IMR-90 (cell line): ENCODE results near the gene DCP2. TPM values are rescaled to one million over a fixed set of nuclear protein-coding genes. Genes with fewer than 3 reads are reported as not detected.

Experiments
- ATAC-seq: fragments of 200-7000 bp; cut with Tn5 transposase; 2 replicates; pipeline ENCODE4 v1.9.1; 2020; ENCODE audit warnings: low read depth, mild to moderate bottlenecking, moderate library complexity
- BruUV-seq: library from RNA; stranded (reverse); fragments of 400-500 nt; replicated peaks from 2 replicates; lab custom pipeline; 2021; lab: Mats Ljungman, UMichigan
- CTCF ChIA-PET: fragments of 300-600 bp; formaldehyde crosslinking; extraction: SDS; loops from one replicate; lab custom pipeline; 2021; ENCODE audit warnings: antibody characterized with exemption; lab: Yijun Ruan, JAX
- POLR2A ChIA-PET: fragments of 300-600 bp; sonication (Branson Sonifier 250); formaldehyde crosslinking; loops from one replicate; lab custom pipeline; 2022; ENCODE audit warnings: antibody characterized with exemption; ENCODE audit not compliant: unreplicated experiment; lab: Charles Lee
- DNase-seq: peaks from one replicate; pipeline ENCODE4 v3.0.0; 2013
- H2AFZ ChIP-seq: replicated peaks from 2 replicates; pipeline ENCODE3; 2013; ENCODE audit warnings: low read length, mild to moderate bottlenecking; ENCODE audit not compliant: poor library complexity
- H2AK5ac ChIP-seq: 2 replicates; pipeline ENCODE4 v1.6.1; 2013; ENCODE audit warnings: low read depth, low read length, inconsistent platforms
- H2AK9ac ChIP-seq: replicated peaks from 2 replicates; pipeline ENCODE3; 2013; ENCODE audit warnings: mild to moderate bottlenecking, low read depth, low read length, moderate library complexity; ENCODE audit not compliant: poor library complexity
- H2BK120ac ChIP-seq: 2 replicates; pipeline ENCODE4 v1.6.1; 2013; ENCODE audit warnings: low read depth, low read length, inconsistent platforms
- H2BK15ac ChIP-seq: 3 replicates; pipeline ENCODE4 v1.6.1; 2013; ENCODE audit warnings: low read depth, low read length, inconsistent platforms
- H2BK20ac ChIP-seq: 2 replicates; pipeline ENCODE4 v1.6.1; 2013; ENCODE audit warnings: low read depth, mild to moderate bottlenecking, inconsistent platforms, low read length, moderate library complexity
- H2BK5ac ChIP-seq: 2 replicates; pipeline ENCODE4 v1.6.1; 2013; ENCODE audit warnings: mild to moderate bottlenecking, low read depth, low read length, inconsistent platforms; ENCODE audit not compliant: poor library complexity, severe bottlenecking
- H3K14ac ChIP-seq: replicated peaks from 2 replicates; pipeline ENCODE4 v1.6.1; 2013; ENCODE audit warnings: low read depth, low read length, inconsistent platforms
- H3K18ac ChIP-seq: 2 replicates; pipeline ENCODE4 v1.6.1; 2013; ENCODE audit warnings: low read depth, low read length, control low read depth
- H3K23ac ChIP-seq: 2 replicates; pipeline ENCODE4 v1.6.1; 2013; ENCODE audit warnings: low read depth, low read length, inconsistent platforms
- H3K27ac ChIP-seq: 2 replicates; pipeline ENCODE4 v1.5.1; 2013; ENCODE audit warnings: mild to moderate bottlenecking, control low read depth, low read length; ENCODE audit not compliant: insufficient read depth
- H3K27me3 ChIP-seq: 2 replicates; pipeline ENCODE4 v1.6.1; 2013; ENCODE audit warnings: low read length; ENCODE audit not compliant: control insufficient read depth, insufficient read depth
- H3K36me3 ChIP-seq: 2 replicates; pipeline ENCODE4 v1.6.1; 2013; ENCODE audit warnings: low read length, mixed read lengths; ENCODE audit not compliant: control insufficient read depth, insufficient read depth
- H3K4ac ChIP-seq: 2 replicates; pipeline ENCODE4 v1.6.1; 2013; ENCODE audit warnings: low read depth, low read length, inconsistent platforms
- H3K4me1 ChIP-seq: 2 replicates; pipeline ENCODE4 v1.6.1; 2013; ENCODE audit warnings: low read length, mixed read lengths; ENCODE audit not compliant: control insufficient read depth, insufficient read depth
- H3K4me2 ChIP-seq: 2 replicates; pipeline ENCODE4 v1.6.1; 2013; ENCODE audit warnings: low read depth, mild to moderate bottlenecking, control low read depth, low read length, moderate library complexity
- H3K4me3 ChIP-seq: 2 replicates; pipeline ENCODE4 v1.5.1; 2013; ENCODE audit warnings: low read depth, mild to moderate bottlenecking, control low read depth, low read length, moderate library complexity; ENCODE audit not compliant: insufficient read depth
- H3K56ac ChIP-seq: 2 replicates; pipeline ENCODE4 v1.6.1; 2013; ENCODE audit warnings: low read length, inconsistent platforms; ENCODE audit not compliant: insufficient read depth; ENCODE audit errors: extremely low read depth
- H3K79me1 ChIP-seq, 2 experiments: 2 replicates each; pipeline ENCODE4 v1.6.1; 2013; ENCODE audit warnings: low read length in 2 of 2, inconsistent platforms in 1 of 2, low read depth in 1 of 2
- H3K9ac ChIP-seq: 2 replicates; pipeline ENCODE4 v1.6.1; 2013; ENCODE audit warnings: low read depth, low read length, control low read depth
- H3K9me1 ChIP-seq: 2 replicates; pipeline ENCODE4 v1.6.1; 2013; ENCODE audit warnings: low read length, inconsistent platforms; ENCODE audit not compliant: insufficient read depth
- H3K9me3 ChIP-seq: 2 replicates; pipeline ENCODE4 v1.6.1; 2013; ENCODE audit warnings: low read length; ENCODE audit not compliant: control insufficient read depth, insufficient read depth
- H4K20me1 ChIP-seq: 2 replicates; pipeline ENCODE4 v1.6.1; 2013; ENCODE audit warnings: low read length, inconsistent platforms; ENCODE audit not compliant: insufficient read depth
- H4K5ac ChIP-seq: 2 replicates; pipeline ENCODE4 v1.6.1; 2013; ENCODE audit warnings: mild to moderate bottlenecking, low read depth, low read length, control low read depth
- H4K8ac ChIP-seq, 2 experiments: 2 replicates each; pipeline ENCODE4 v1.6.1; 2013; ENCODE audit warnings: low read depth in 2 of 2, low read length in 2 of 2, control low read depth in 1 of 2, inconsistent platforms in 1 of 2
- H4K91ac ChIP-seq: 2 replicates; pipeline ENCODE4 v1.6.1; 2013; ENCODE audit warnings: low read depth, low read length, inconsistent platforms; ENCODE audit not compliant: insufficient read depth
- CEBPB ChIP-seq: IDR thresholded peaks from 2 replicates; pipeline ENCODE4 v1.6.1; 2012; ENCODE audit warnings: low read depth, low read length, improper control_type of control experiment
- CHD1 ChIP-seq: IDR thresholded peaks from 2 replicates; pipeline ENCODE4 v1.6.1; 2012; ENCODE audit warnings: low read depth, low read length, improper control_type of control experiment
- FOS ChIP-seq: fragments of 150-350 bp; IDR thresholded peaks from 2 replicates; pipeline ENCODE4 v1.6.1; 2016; ENCODE audit warnings: low read depth, low read length
- MAFK ChIP-seq: IDR thresholded peaks from 2 replicates; pipeline ENCODE4 v1.6.1; 2012; ENCODE audit warnings: low read depth, low read length, improper control_type of control experiment
- MAZ ChIP-seq: IDR thresholded peaks from 2 replicates; pipeline ENCODE4 v1.6.1; 2012; ENCODE audit warnings: low read depth, mild to moderate bottlenecking, low read length, improper control_type of control experiment, moderate library complexity, borderline replicate concordance
- MXI1 ChIP-seq: IDR thresholded peaks from 2 replicates; pipeline ENCODE4 v1.6.1; 2012; ENCODE audit warnings: low read depth, mild to moderate bottlenecking, low read length, moderate library complexity, borderline replicate concordance
- NFE2L2 ChIP-seq: fragments of 150-350 bp; IDR thresholded peaks from 2 replicates; pipeline ENCODE4 v1.6.1; 2016; ENCODE audit warnings: low read depth, mild to moderate bottlenecking, low read length
- POLR2A ChIP-seq: IDR thresholded peaks from 2 replicates; pipeline ENCODE4 v1.6.1; 2012; ENCODE audit warnings: mild to moderate bottlenecking, low read depth, low read length
- RAD21 ChIP-seq: IDR thresholded peaks from 2 replicates; pipeline ENCODE4 v1.6.1; 2012; ENCODE audit warnings: low read length, improper control_type of control experiment
- RCOR1 ChIP-seq: IDR thresholded peaks from 2 replicates; pipeline ENCODE4 v1.6.1; 2012; ENCODE audit warnings: mild to moderate bottlenecking, low read length, improper control_type of control experiment; ENCODE audit not compliant: insufficient replicate concordance
- RFX5 ChIP-seq: IDR thresholded peaks from 2 replicates; pipeline ENCODE4 v1.8.0; 2012; ENCODE audit warnings: low read depth, mild to moderate bottlenecking, low read length, moderate library complexity
- SMC3 ChIP-seq: fragments of 150-350 bp; IDR thresholded peaks from 2 replicates; pipeline ENCODE4 v1.6.1; 2016; ENCODE audit warnings: low read depth, mild to moderate bottlenecking, antibody characterized with exemption, low read length, moderate library complexity
- WGBS, 2 experiments: methylation state at CpG; one replicate each; pipeline versions ENCODE4 v1.1.5 to v1.1.7; 2013; ENCODE audit warnings: missing lambda C conversion rate in 2 of 2; ENCODE audit not compliant: insufficient read length in 1 of 2; ENCODE audit errors: extremely low coverage in 2 of 2; 5-methylcytosine and 5-hydroxymethylcytosine counted together
- dilution Hi-C: fragments of 300-500 bp; cut with HindIII; formaldehyde crosslinking; loops from one replicate; pipeline ENCODE4 v1.14.3; 2018; ENCODE audit warnings: low sequenced_read_pairs; ENCODE audit not compliant: unreplicated experiment
- in situ Hi-C: fragments of 300-500 bp; cut with MboI; formaldehyde crosslinking; loops from 3 replicates; pipeline ENCODE4 v1.14.3; 2019; ENCODE audit warnings: low sequenced_read_pairs, inconsistent platforms, mixed read lengths
- intact Hi-C: fragments of 100-400 bp; cut with micrococcal nuclease; formaldehyde crosslinking; loops from 2 replicates; pipeline ENCODE4 v1.10.0; 2022
- polyA plus RNA-seq, 3 experiments: library from polyadenylated mRNA; depleted of rRNA; stranded (reverse); fragments of >200 nt; gene quantifications; 2 replicates each; pipeline ENCODE4 v1.2.3, GENCODE V29; 2012; ENCODE audit warnings: low replicate concordance in 1 of 3
- total RNA-seq: library from RNA; depleted of rRNA; stranded (reverse); fragments of >200 nt; gene quantifications from 2 replicates; pipeline ENCODE4 v1.2.3, GENCODE V29; 2012
- TF ChIP-seq, protein P1 (sequence below): fragments of 150-350 bp; IDR thresholded peaks from 2 replicates; pipeline ENCODE4 v1.6.1; 2017; ENCODE audit warnings: mild to moderate bottlenecking, antibody characterized with exemption, low read length, low read depth
- TF ChIP-seq, protein P2 (sequence below): fragments of 150-350 bp; IDR thresholded peaks from 2 replicates; pipeline ENCODE4 v1.6.1; 2016; ENCODE audit warnings: low read depth, mild to moderate bottlenecking, low read length, moderate library complexity, borderline replicate concordance
- TF ChIP-seq, protein P3 (sequence below): conservative IDR thresholded peaks from 2 replicates; pipeline ENCODE4 v1.5.1; 2012; ENCODE audit warnings: mild to moderate bottlenecking, low read depth, low read length, improper control_type of control experiment

The DCP2 gene
- total and polyA plus RNA-seq, 2 of the 4 experiments (the other 2 are of a cell fraction), result 6.9 to 18.6 TPM

DNA sequence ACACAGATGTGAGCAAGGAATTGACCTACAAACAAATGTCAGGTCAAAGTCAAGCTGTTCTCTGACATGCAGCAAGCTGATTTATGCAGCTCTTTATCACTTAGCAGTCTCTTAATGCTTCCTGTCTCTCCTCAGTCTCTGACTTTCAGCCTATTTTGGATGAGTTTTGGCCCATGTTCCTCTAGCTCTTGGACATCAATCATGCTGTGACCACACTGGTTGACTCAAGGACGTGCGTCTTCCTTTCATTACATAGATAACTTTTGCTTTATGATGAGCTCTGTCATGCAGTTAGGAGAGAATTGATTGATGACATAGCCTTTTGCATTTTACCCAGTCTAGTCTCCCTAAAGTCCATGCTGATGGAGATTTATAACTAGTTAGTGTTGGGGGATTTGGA, 45.1 kb upstream of the DCP2 start:
- Histone ChIP-seq H3K18ac (no peak overlapping the region), H2BK20ac (no peak overlapping the region), H2AK5ac (no peak overlapping the region), H3K56ac (no peak overlapping the region), H3K9me3 (no peaks in the 10 kb centered on the region), H4K20me1 (no peaks in the 10 kb centered on the region), H4K91ac (no peak overlapping the region), H3K9ac (no peak overlapping the region), H3K27me3 (no peaks in the 10 kb centered on the region), H3K36me3 (no peaks in the 10 kb centered on the region), H2AFZ (no peak overlapping the region), H2BK15ac (no peak overlapping the region), H4K8ac (no peak overlapping the region), H3K4me3 (no peak overlapping the region), H3K79me1 (no peaks in the 10 kb centered on the region; a peak in 1 of 4 replicates), H2BK120ac (no peak overlapping the region), H3K14ac (no peak overlapping the region; the same call in 1 of the 2 replicates), H3K4me2 (no peak overlapping the region), H3K27ac (no peak overlapping the region), H3K4me1 (peaks cover 8% of the 10 kb centered on the region), H3K23ac (no peak overlapping the region), H2BK5ac (no peak overlapping the region), H4K5ac (no peak overlapping the region), H3K9me1 (peaks cover 2% of the 10 kb centered on the region; the same call in 1 of the 2 replicates), H2AK9ac (no peak overlapping the region), H3K4ac (no peak overlapping the region)
- in situ Hi-C loops (no loop called here), dilution Hi-C loops (no loop called here), intact Hi-C loops (no loop called here)
- TF ChIP-seq MAZ, result no peak
- TF ChIP-seq MAFK, result no peak
- no peak for TF ChIP-seq CEBPB
- TF ChIP-seq RCOR1, result no peak
- TF ChIP-seq SMC3, result no peak
- TF ChIP-seq FOS, result no peak
- TF ChIP-seq CHD1, result no peak
- TF ChIP-seq, protein P1, sequence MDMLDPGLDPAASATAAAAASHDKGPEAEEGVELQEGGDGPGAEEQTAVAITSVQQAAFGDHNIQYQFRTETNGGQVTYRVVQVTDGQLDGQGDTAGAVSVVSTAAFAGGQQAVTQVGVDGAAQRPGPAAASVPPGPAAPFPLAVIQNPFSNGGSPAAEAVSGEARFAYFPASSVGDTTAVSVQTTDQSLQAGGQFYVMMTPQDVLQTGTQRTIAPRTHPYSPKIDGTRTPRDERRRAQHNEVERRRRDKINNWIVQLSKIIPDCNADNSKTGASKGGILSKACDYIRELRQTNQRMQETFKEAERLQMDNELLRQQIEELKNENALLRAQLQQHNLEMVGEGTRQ, result no peak
- no peak for TF ChIP-seq NFE2L2
- TF ChIP-seq, protein P2, sequence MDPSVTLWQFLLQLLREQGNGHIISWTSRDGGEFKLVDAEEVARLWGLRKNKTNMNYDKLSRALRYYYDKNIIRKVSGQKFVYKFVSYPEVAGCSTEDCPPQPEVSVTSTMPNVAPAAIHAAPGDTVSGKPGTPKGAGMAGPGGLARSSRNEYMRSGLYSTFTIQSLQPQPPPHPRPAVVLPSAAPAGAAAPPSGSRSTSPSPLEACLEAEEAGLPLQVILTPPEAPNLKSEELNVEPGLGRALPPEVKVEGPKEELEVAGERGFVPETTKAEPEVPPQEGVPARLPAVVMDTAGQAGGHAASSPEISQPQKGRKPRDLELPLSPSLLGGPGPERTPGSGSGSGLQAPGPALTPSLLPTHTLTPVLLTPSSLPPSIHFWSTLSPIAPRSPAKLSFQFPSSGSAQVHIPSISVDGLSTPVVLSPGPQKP, result no peak
- TF ChIP-seq, protein P3, sequence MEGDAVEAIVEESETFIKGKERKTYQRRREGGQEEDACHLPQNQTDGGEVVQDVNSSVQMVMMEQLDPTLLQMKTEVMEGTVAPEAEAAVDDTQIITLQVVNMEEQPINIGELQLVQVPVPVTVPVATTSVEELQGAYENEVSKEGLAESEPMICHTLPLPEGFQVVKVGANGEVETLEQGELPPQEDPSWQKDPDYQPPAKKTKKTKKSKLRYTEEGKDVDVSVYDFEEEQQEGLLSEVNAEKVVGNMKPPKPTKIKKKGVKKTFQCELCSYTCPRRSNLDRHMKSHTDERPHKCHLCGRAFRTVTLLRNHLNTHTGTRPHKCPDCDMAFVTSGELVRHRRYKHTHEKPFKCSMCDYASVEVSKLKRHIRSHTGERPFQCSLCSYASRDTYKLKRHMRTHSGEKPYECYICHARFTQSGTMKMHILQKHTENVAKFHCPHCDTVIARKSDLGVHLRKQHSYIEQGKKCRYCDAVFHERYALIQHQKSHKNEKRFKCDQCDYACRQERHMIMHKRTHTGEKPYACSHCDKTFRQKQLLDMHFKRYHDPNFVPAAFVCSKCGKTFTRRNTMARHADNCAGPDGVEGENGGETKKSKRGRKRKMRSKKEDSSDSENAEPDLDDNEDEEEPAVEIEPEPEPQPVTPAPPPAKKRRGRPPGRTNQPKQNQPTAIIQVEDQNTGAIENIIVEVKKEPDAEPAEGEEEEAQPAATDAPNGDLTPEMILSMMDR, result no peak
- no peak for TF ChIP-seq MXI1
- no peak for TF ChIP-seq POLR2A
- TF ChIP-seq RFX5, result no peak
- TF ChIP-seq RAD21, result no peak
- DNase-seq (no peak), ATAC-seq (no peak)
- ChIA-PET POLR2A (no interaction called here), CTCF (no interaction called here)
- no CpG with 5 or more reads among the region's 2 CpGs for WGBS, 2 experiments
- BruUV-seq, result no TSS peak
